GM20431 (cell line): Measurements from ENCODE around the gene RPL18.

Source experiments
- in situ Hi-C: fragments of 300-500 bp; cut with MseI, MboI; formaldehyde crosslinking; loops from one replicate; pipeline ENCODE4 v1.15.0; 2020; ENCODE audit warnings: low sequenced_read_pairs; ENCODE audit not compliant: unreplicated experiment

The RPL18 gene

GRCh38 chr19:48615231-48616040, 3.5 kb downstream of the RPL18 start:
- in situ Hi-C loops, result no loop called here

- in situ Hi-C loops, result no loop called here
These were observed 4.3 kb downstream of the RPL18 start, which contains the start of gene FAM83E for GRCh38 chr19:48614436-48615230. FAM83E (minus strand) TSS chr19:48615076; CDS start chr19:48613372, 1,704 bp downstream.

GRCh38 chr19:48613852-48614435, 5.0 kb downstream of the RPL18 start:
- in situ Hi-C loops, result no loop called here

GRCh38 chr19:48613024-48613851, 5.7 kb downstream of the RPL18 start:
- in situ Hi-C loops, result no loop called here

- in situ Hi-C loops, result no loop called here
These were observed 7.1 kb downstream of the RPL18 start for GRCh38 chr19:48611872-48612271.

GRCh38 chr19:48609571-48610108, 9.3 kb downstream of the RPL18 start:
- in situ Hi-C loops, result no loop called here

- in situ Hi-C loops, result no loop called here
These were observed 10.1 kb downstream of the RPL18 start for GRCh38 chr19:48608798-48609263.

GRCh38 chr19:48607359-48607755, 11.6 kb downstream of the RPL18 start:
- in situ Hi-C loops, result no loop called here

- in situ Hi-C loops, result no loop called here
These were observed 12.3 kb downstream of the RPL18 start, which contains the start of gene SPACA4 for GRCh38 chr19:48606463-48607358. SPACA4 (plus strand) TSS chr19:48606742; CDS start chr19:48606979, 237 bp downstream.

GRCh38 chr19:48603850-48604249, 15.1 kb downstream of the RPL18 start:
- in situ Hi-C loops, result no loop called here

GRCh38 chr19:48603449-48603848, 15.5 kb downstream of the RPL18 start:
- in situ Hi-C loops, result no loop called here

- in situ Hi-C loops, result no loop called here
These were observed 16.0 kb downstream of the RPL18 start for GRCh38 chr19:48603001-48603400.

GRCh38 chr19:48600679-48601417, 18.1 kb downstream of the RPL18 start:
- in situ Hi-C loops, result no loop called here

- in situ Hi-C loops, result no loop called here
These were observed 19.8 kb downstream of the RPL18 start for GRCh38 chr19:48598996-48599700.

GRCh38 chr19:48596679-48597465, 22.1 kb downstream of the RPL18 start:
- in situ Hi-C loops, result no loop called here

GRCh38 chr19:48596237-48596636, 22.7 kb downstream of the RPL18 start:
- in situ Hi-C loops, result no loop called here
